ENCODE measurements around the gene WNT7A. TPM values are rescaled to one million over a fixed set of nuclear protein-coding genes. Genes with fewer than 3 reads are reported as not detected.

Gene WNT7A
- total and polyA plus RNA-seq, 8 donors: 0.35 TPM; not detected in 7

GRCh38 chr3:13772885-13773745 lies 106.8 kb downstream of the WNT7A start:
- Histone ChIP-seq H3K36me3 (no peaks in the 10 kb centered on the region), H3K27me3 (peaks cover 0 to 19% (median 3%) of the 10 kb centered on the region in 3 donors), H3K4me3 (no peak overlapping the region), H3K9me3 (no peaks in the 10 kb centered on the region), H3K4me1 (no peaks in the 10 kb centered on the region), H3K27ac (no peak overlapping the region)
- peak in 1 of 2 donors; percentile 10 for DNase-seq
- TF ChIP-seq POLR2AphosphoS5 (IDR thresholded peaks at IDR 0.05) (no peak), EP300 (IDR thresholded peaks at IDR 0.05) (no peak), CTCF (IDR thresholded peaks at IDR 0.05) (no peak), POLR2A (IDR thresholded peaks at IDR 0.05) (no peak)
- 87 to 92% (median 89%) methylated on average over 16 to 18 of the region's 18 CpGs for WGBS, 5 donors
- intact Hi-C loops (cut with DNase I; ENCODE audit: low total_unique reads): no loop called here

- DNase-seq: peak in 1 of 2 donors; percentile 20
- 76 to 81% (median 79%) methylated on average over 7 of the region's 7 CpGs for WGBS, 5 donors
- Histone ChIP-seq H3K4me1 (no peaks in the 10 kb centered on the region), H3K36me3 (no peaks in the 10 kb centered on the region), H3K4me3 (no peak overlapping the region), H3K27ac (no peak overlapping the region), H3K27me3 (peaks cover 0 to 23% (median 3%) of the 10 kb centered on the region in 3 donors), H3K9me3 (no peaks in the 10 kb centered on the region)
- intact Hi-C loops (cut with DNase I; ENCODE audit: low total_unique reads): no loop called here
- TF ChIP-seq POLR2AphosphoS5 (IDR thresholded peaks at IDR 0.05) (no peak), POLR2A (IDR thresholded peaks at IDR 0.05) (no peak), EP300 (IDR thresholded peaks at IDR 0.05) (no peak), CTCF (IDR thresholded peaks at IDR 0.05) (no peak)
These were observed 107.5 kb downstream of the WNT7A start for GRCh38 chr3:13772321-13772745.

- intact Hi-C loops (cut with DNase I; ENCODE audit: low total_unique reads): no loop called here
- Histone ChIP-seq H3K4me1 (no peaks in the 10 kb centered on the region), H3K27me3 (peaks cover 0 to 23% (median 3%) of the 10 kb centered on the region in 3 donors), H3K4me3 (no peak overlapping the region), H3K9me3 (no peaks in the 10 kb centered on the region), H3K36me3 (no peaks in the 10 kb centered on the region), H3K27ac (no peak overlapping the region)
- WGBS, 5 donors: 80 to 85% (median 80%) methylated on average over 8 to 9 of the region's 9 CpGs
- TF ChIP-seq POLR2A (IDR thresholded peaks at IDR 0.05) (no peak), EP300 (IDR thresholded peaks at IDR 0.05) (no peak), POLR2AphosphoS5 (IDR thresholded peaks at IDR 0.05) (no peak), CTCF (IDR thresholded peaks at IDR 0.05) (no peak)
- DNase-seq: peak in 1 of 2 donors; percentile 23
These were observed 108.4 kb downstream of the WNT7A start for GRCh38 chr3:13771496-13771895.

- Histone ChIP-seq H3K9me3 (peaks cover 0 to 5% (median 1%) of the 10 kb centered on the region in 4 donors), H3K27ac (no peak overlapping the region), H3K4me3 (no peak overlapping the region), H3K27me3 (peaks cover 0 to 23% (median 3%) of the 10 kb centered on the region in 3 donors), H3K36me3 (no peaks in the 10 kb centered on the region), H3K4me1 (no peaks in the 10 kb centered on the region)
- intact Hi-C loops (cut with DNase I; ENCODE audit: low total_unique reads): no loop called here
- TF ChIP-seq POLR2A (IDR thresholded peaks at IDR 0.05) (no peak), EP300 (IDR thresholded peaks at IDR 0.05) (no peak), POLR2AphosphoS5 (IDR thresholded peaks at IDR 0.05) (no peak), CTCF (IDR thresholded peaks at IDR 0.05) (no peak)
- peak; percentile 19 to 47 for DNase-seq
- 58 to 70% (median 62%) methylated on average over 9 of the region's 9 CpGs for WGBS, 5 donors
These were observed 109.4 kb downstream of the WNT7A start for GRCh38 chr3:13770170-13771169.

Data from stomach (tissue), 9 donors.